22Rv1 (cell line): ENCODE data around the gene SAXO2.
"Not testable (repeated sequence)": the region's sequence is repeated elsewhere in the genome, so short reads cannot be mapped to it uniquely, and the experiment has no call there.

Experiments
- H3K27ac ChIP-seq: fragments of 450-650 bp; 2 replicates; pipeline ENCODE4 v1.5.1; 2017
- CTCF ChIP-seq: fragments of 450-650 bp; IDR thresholded peaks from 2 replicates; pipeline ENCODE4 v1.5.1; 2017; ENCODE audit warnings: mild to moderate bottlenecking
- ZFX ChIP-seq: fragments of 450-650 bp; IDR thresholded peaks from 2 replicates; pipeline ENCODE4 v1.6.1; 2017; ENCODE audit warnings: antibody characterized with exemption, borderline replicate concordance

The SAXO2 gene

GRCh38 chr15:82309802-82310201 is 47.2 kb downstream of the SAXO2 start:
- TF ChIP-seq CTCF (no peak), ZFX (no peak)
- H3K27ac ChIP-seq: no peak overlapping the region

- H3K27ac ChIP-seq: not testable (repeated sequence)
These were observed 48.7 kb downstream of the SAXO2 start for GRCh38 chr15:82311321-82311720.

GRCh38 chr15:82312586-82313349 is 50.1 kb downstream of the SAXO2 start:
- no peak overlapping the region for H3K27ac ChIP-seq
- TF ChIP-seq ZFX (no peak), CTCF (no peak)

GRCh38 chr15:82313446-82313845 is 50.8 kb downstream of the SAXO2 start:
- TF ChIP-seq ZFX (no peak), CTCF (no peak)
- H3K27ac ChIP-seq: no peak overlapping the region

- not testable (repeated sequence) for H3K27ac ChIP-seq
These were observed 51.5 kb downstream of the SAXO2 start for GRCh38 chr15:82313951-82314768.

GRCh38 chr15:82314769-82315518 is 52.3 kb downstream of the SAXO2 start:
- no peak overlapping the region for H3K27ac ChIP-seq
- TF ChIP-seq ZFX (no peak), CTCF (no peak)

- H3K27ac ChIP-seq: no peak overlapping the region
- TF ChIP-seq CTCF: no peak
- TF ChIP-seq ZFX: no peak
These were observed 53.1 kb downstream of the SAXO2 start for GRCh38 chr15:82315519-82316246.

GRCh38 chr15:82316247-82317090 is 53.9 kb downstream of the SAXO2 start:
- H3K27ac ChIP-seq: not testable (repeated sequence)
